ENCODE data around the gene COG5.

- TF ChIP-seq BHLHE40 (IDR thresholded peaks at IDR 0.05; ENCODE audit: borderline replicate concordance) = no peak
- TF ChIP-seq FOXA1 (IDR thresholded peaks at IDR 0.05) = no peak
These were observed 331.1 kb downstream of the COG5 start for GRCh38 chr7:107232568-107233090.

Data from HEK293T (cell line).